ENCODE measurements around the gene DSCAM. TPM values are rescaled to one million over a fixed set of nuclear protein-coding genes. Genes with fewer than 3 reads are reported as not detected.

DSCAM gene
- total and polyA plus RNA-seq, 2 experiments from 2014 or later, result not detected

DNA sequence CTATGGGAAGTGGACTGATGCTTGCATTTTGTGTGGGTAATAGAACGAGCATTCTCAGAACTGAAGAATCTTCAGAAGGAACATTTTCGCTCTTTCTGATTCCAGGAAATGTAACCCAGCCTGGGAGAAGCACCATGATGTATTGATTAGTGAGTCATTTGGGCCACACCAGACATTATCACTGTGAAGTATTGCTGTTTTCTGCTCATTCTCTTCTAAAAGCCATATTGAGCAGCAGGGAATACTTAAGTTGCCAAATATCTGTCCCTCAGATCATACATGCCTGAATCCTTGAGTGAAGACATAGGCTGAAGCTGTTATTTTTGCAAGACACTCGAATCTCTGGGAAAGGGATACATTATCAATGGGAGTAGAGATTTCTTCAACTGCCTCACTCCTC lies 766.6 kb downstream of the DSCAM start:
- Histone ChIP-seq H3K27me3 (replicated peaks; ENCODE audit: insufficient read depth) (no peaks in the 10 kb centered on the region), H3K4me1 (ENCODE audit: insufficient read depth) (no peaks in the 10 kb centered on the region), H2AFZ (no peak overlapping the region), H3K9me2 (ENCODE audit: insufficient read depth) (no peaks in the 10 kb centered on the region), H3K9ac (no peak overlapping the region), H3K4me3 (no peak overlapping the region), H4K20me1 (ENCODE audit: insufficient read depth) (no peaks in the 10 kb centered on the region), H3K4me2 (ENCODE audit: unreplicated experiment) (no peak overlapping the region), H3K79me2 (ENCODE audit: insufficient read depth) (no peaks in the 10 kb centered on the region), H3K27ac (no peak overlapping the region), H3F3A (ENCODE audit: insufficient read depth) (no peaks in the 10 kb centered on the region), H3K36me3 (ENCODE audit: low read depth) (no peaks in the 10 kb centered on the region), H3K9me3 (ENCODE audit: low read depth) (no peaks in the 10 kb centered on the region)
- in situ Hi-C loops (cut with MboI), result no loop called here
- WGBS, 2 experiments (ENCODE audit: low coverage in 1 of 2, low lambda C conversion rate in 2 of 2, missing lambda C conversion rate in 2 of 2), result 2 to 4% methylated on average over 3 of the region's 3 CpGs
- TF ChIP-seq EZH2phosphoT487 (IDR thresholded peaks at IDR 0.05; ENCODE audit: insufficient read depth, low read depth) (no peak), EZH2 (IDR thresholded peaks at IDR 0.05; ENCODE audit: insufficient read depth, poor library complexity, severe bottlenecking) (no peak)
- no peak for DNase-seq

GRCh38 chr21:40074710-40075109 lies 772.2 kb downstream of the DSCAM start:
- WGBS, 2 experiments (ENCODE audit: low coverage in 1 of 2, low lambda C conversion rate in 2 of 2, missing lambda C conversion rate in 2 of 2), result 57% methylated on average over 8 of the region's 8 CpGs

DNA sequence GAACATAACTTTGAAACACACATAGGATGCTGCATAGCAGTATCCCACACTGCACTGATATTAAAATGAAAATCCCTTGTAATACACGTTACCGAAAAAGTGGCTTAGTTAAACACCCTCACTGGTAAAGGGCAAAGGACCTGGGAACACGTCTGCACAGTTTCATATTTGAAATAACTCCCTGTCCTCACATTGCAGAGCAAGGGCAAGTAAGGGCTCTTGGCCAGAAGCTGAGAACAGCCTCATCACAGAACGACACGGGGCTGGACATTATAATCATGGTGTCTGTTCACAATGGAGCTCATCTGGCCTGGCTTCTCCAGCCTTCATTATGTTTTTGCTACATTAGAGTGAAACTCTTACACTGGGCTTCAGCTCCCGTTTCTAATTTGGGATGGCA lies 772.8 kb downstream of the DSCAM start:
- no peak overlapping the region for H3K9ac ChIP-seq
- DNase-seq, result no peak
- TF ChIP-seq EZH2 (IDR thresholded peaks at IDR 0.05; ENCODE audit: insufficient read depth, poor library complexity, severe bottlenecking), result no peak
- no peak for TF ChIP-seq EZH2phosphoT487 (IDR thresholded peaks at IDR 0.05; ENCODE audit: insufficient read depth, low read depth)
- no peak overlapping the region for H3K27ac ChIP-seq
- H3K4me1 ChIP-seq (ENCODE audit: insufficient read depth), result no peaks in the 10 kb centered on the region
- no peak overlapping the region for H3K4me3 ChIP-seq
- in situ Hi-C loops (cut with MboI), result no loop called here
- H3K4me2 ChIP-seq (ENCODE audit: unreplicated experiment), result no peak overlapping the region
- no peaks in the 10 kb centered on the region for H4K20me1 ChIP-seq (ENCODE audit: insufficient read depth)
- H3K27me3 ChIP-seq (replicated peaks; ENCODE audit: insufficient read depth), result no peaks in the 10 kb centered on the region
- no peaks in the 10 kb centered on the region for H3K36me3 ChIP-seq (ENCODE audit: low read depth)
- H3K79me2 ChIP-seq (ENCODE audit: insufficient read depth), result no peaks in the 10 kb centered on the region
- H3K9me3 ChIP-seq (ENCODE audit: low read depth), result no peaks in the 10 kb centered on the region
- WGBS, 2 experiments (ENCODE audit: low coverage in 1 of 2, low lambda C conversion rate in 2 of 2, missing lambda C conversion rate in 2 of 2), result 8% methylated on average over 6 of the region's 6 CpGs
- H2AFZ ChIP-seq, result no peak overlapping the region
- H3K9me2 ChIP-seq (ENCODE audit: insufficient read depth), result no peaks in the 10 kb centered on the region
- no peaks in the 10 kb centered on the region for H3F3A ChIP-seq (ENCODE audit: insufficient read depth)

More at GRCh38 chr21:40074710-40075109, 772.2 kb downstream of the DSCAM start:
- Histone ChIP-seq H3K9ac (no peak overlapping the region), H3F3A (ENCODE audit: insufficient read depth) (no peaks in the 10 kb centered on the region), H3K4me1 (ENCODE audit: insufficient read depth) (no peaks in the 10 kb centered on the region), H2AFZ (no peak overlapping the region), H4K20me1 (ENCODE audit: insufficient read depth) (no peaks in the 10 kb centered on the region), H3K9me3 (ENCODE audit: low read depth) (no peaks in the 10 kb centered on the region), H3K36me3 (ENCODE audit: low read depth) (no peaks in the 10 kb centered on the region), H3K9me2 (ENCODE audit: insufficient read depth) (no peaks in the 10 kb centered on the region), H3K79me2 (ENCODE audit: insufficient read depth) (no peaks in the 10 kb centered on the region), H3K4me3 (no peak overlapping the region), H3K27me3 (replicated peaks; ENCODE audit: insufficient read depth) (no peaks in the 10 kb centered on the region), H3K4me2 (ENCODE audit: unreplicated experiment) (no peak overlapping the region), H3K27ac (no peak overlapping the region)
- TF ChIP-seq EZH2phosphoT487 (IDR thresholded peaks at IDR 0.05; ENCODE audit: insufficient read depth, low read depth) (no peak), EZH2 (IDR thresholded peaks at IDR 0.05; ENCODE audit: insufficient read depth, poor library complexity, severe bottlenecking) (no peak)
- no peak for DNase-seq
- in situ Hi-C loops (cut with MboI), result no loop called here

- Histone ChIP-seq H3K27ac (no peak overlapping the region), H3K4me2 (ENCODE audit: unreplicated experiment) (no peak overlapping the region), H3F3A (ENCODE audit: insufficient read depth) (no peaks in the 10 kb centered on the region), H2AFZ (no peak overlapping the region), H4K20me1 (ENCODE audit: insufficient read depth) (no peaks in the 10 kb centered on the region), H3K4me1 (ENCODE audit: insufficient read depth) (no peaks in the 10 kb centered on the region), H3K27me3 (replicated peaks; ENCODE audit: insufficient read depth) (no peaks in the 10 kb centered on the region), H3K36me3 (ENCODE audit: low read depth) (no peaks in the 10 kb centered on the region), H3K9me2 (ENCODE audit: insufficient read depth) (no peaks in the 10 kb centered on the region), H3K4me3 (no peak overlapping the region), H3K9ac (no peak overlapping the region), H3K79me2 (ENCODE audit: insufficient read depth) (no peaks in the 10 kb centered on the region), H3K9me3 (ENCODE audit: low read depth) (no peaks in the 10 kb centered on the region)
- WGBS, 2 experiments (ENCODE audit: low coverage in 1 of 2, low lambda C conversion rate in 2 of 2, missing lambda C conversion rate in 2 of 2), result 81 to 83% methylated on average over 5 of the region's 5 CpGs
- in situ Hi-C loops (cut with MboI), result no loop called here
- TF ChIP-seq EZH2 (IDR thresholded peaks at IDR 0.05; ENCODE audit: insufficient read depth, poor library complexity, severe bottlenecking) (no peak), EZH2phosphoT487 (IDR thresholded peaks at IDR 0.05; ENCODE audit: insufficient read depth, low read depth) (no peak)
- DNase-seq, result no peak
These were observed 773.3 kb downstream of the DSCAM start for GRCh38 chr21:40073642-40074041.

GRCh38 chr21:40070871-40071270 lies 776.1 kb downstream of the DSCAM start:
- no peak for DNase-seq
- in situ Hi-C loops (cut with MboI), result no loop called here
- TF ChIP-seq EZH2phosphoT487 (IDR thresholded peaks at IDR 0.05; ENCODE audit: insufficient read depth, low read depth), result no peak
- no peak for TF ChIP-seq EZH2 (IDR thresholded peaks at IDR 0.05; ENCODE audit: insufficient read depth, poor library complexity, severe bottlenecking)
- no peaks in the 10 kb centered on the region for H3K9me2 ChIP-seq (ENCODE audit: insufficient read depth)
- no peaks in the 10 kb centered on the region for H3K9me3 ChIP-seq (ENCODE audit: low read depth)
- H3K27me3 ChIP-seq (replicated peaks; ENCODE audit: insufficient read depth), result no peaks in the 10 kb centered on the region
- WGBS, 2 experiments (ENCODE audit: low coverage in 1 of 2, low lambda C conversion rate in 2 of 2, missing lambda C conversion rate in 2 of 2), result 55 to 61% methylated on average over 4 of the region's 4 CpGs
- no peak overlapping the region for H2AFZ ChIP-seq
- no peaks in the 10 kb centered on the region for H3K4me1 ChIP-seq (ENCODE audit: insufficient read depth)
- H3K4me3 ChIP-seq, result no peak overlapping the region
- no peak overlapping the region for H3K27ac ChIP-seq
- H3F3A ChIP-seq (ENCODE audit: insufficient read depth), result no peaks in the 10 kb centered on the region
- H3K4me2 ChIP-seq (ENCODE audit: unreplicated experiment), result no peak overlapping the region
- H3K79me2 ChIP-seq (ENCODE audit: insufficient read depth), result no peaks in the 10 kb centered on the region
- no peaks in the 10 kb centered on the region for H4K20me1 ChIP-seq (ENCODE audit: insufficient read depth)
- no peak overlapping the region for H3K9ac ChIP-seq
- H3K36me3 ChIP-seq (ENCODE audit: low read depth), result no peaks in the 10 kb centered on the region
